Measurements from ENCODE around the gene NUDT3.
"Not testable (repeated sequence)": the region's sequence is repeated elsewhere in the genome, so short reads cannot be mapped to it uniquely, and the experiment has no call there.

NUDT3 gene

DNA sequence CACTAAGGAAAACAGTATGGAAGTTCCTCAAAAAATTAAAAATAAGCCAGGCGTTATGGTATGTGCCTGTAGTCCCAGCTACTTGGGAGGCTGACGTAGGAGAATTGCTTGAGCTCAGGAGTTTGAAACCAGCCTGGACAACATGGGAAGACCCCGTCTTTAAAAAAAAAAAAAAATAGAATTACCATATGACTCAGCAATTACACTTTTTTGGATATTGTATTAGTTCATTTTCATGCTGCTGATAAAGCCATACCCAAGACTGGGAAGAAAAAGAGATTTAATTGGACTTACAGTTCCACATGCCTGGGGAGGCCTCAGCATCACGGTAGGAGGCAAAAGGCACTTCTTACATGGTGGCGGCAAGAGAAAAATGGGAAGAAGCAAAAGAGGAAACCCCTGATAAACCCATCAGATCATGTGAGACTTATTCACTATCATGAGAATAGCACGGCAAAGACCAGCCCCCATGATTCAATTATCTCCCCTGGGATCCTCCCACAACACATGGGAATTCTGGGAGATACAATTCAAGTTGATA, 132.9 kb downstream of the NUDT3 start:
- DNase-seq (ENCODE audit: low read depth, low spot score), result no peak

DNA sequence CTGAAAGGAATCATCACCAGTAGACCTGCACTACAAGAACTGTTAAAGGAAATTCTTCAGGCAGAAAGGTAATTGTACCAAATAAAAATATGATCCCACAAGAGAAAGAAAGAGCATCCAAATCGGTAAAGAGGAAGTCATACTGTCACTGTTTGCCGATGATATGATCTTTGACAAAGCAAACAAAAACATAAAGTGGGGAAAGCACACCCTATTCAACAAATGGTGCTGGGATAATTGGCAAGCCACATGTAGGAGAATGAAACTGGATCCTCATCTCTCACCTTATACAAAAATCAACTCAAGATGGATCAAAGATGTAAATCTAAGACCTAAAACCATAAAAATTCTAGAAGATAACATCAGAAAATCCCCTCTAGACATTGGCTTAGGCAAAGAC, 140.1 kb downstream of the NUDT3 start:
- not testable (repeated sequence) for DNase-seq (ENCODE audit: low read depth, low spot score)

DNA sequence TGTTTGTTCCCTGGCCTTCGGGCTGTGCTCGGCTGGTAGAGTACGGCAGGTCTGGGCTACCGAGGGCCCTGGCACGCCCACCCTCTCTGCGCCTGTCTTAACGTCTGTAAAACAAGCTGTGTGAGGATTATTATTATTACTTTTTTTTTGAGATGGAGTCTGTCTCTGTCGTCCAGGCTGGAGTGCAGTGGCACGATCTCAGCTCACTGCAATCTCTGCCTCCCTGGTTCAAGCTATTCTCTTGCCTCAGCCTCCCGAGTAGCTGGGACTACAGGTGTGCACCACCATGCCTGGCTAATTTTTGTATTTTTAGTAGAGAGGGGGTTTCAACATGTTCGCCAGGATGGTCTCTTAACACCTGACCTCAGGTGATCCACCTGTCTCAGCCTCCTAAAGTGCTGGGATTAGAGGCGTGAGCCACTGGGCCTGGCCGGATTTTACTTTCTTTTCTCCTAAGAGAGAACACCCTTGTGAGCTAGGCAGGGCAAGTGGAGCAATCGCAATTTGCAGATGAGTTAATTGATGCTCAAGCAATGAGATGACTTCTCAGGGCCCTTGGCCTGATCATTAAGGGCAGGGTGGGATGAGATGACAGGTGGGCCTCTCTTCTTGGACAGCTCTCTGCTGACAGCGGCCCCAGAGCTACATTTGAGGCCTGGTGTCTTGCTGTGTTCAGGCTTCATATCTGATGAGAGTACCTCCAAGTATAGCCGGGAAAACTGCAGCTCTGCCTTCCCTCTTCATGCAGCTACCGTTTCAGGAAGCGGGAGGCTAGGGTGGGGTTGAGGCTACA, 142.8 kb downstream of the NUDT3 start:
- DNase-seq (ENCODE audit: low read depth, low spot score), result no peak

DNA sequence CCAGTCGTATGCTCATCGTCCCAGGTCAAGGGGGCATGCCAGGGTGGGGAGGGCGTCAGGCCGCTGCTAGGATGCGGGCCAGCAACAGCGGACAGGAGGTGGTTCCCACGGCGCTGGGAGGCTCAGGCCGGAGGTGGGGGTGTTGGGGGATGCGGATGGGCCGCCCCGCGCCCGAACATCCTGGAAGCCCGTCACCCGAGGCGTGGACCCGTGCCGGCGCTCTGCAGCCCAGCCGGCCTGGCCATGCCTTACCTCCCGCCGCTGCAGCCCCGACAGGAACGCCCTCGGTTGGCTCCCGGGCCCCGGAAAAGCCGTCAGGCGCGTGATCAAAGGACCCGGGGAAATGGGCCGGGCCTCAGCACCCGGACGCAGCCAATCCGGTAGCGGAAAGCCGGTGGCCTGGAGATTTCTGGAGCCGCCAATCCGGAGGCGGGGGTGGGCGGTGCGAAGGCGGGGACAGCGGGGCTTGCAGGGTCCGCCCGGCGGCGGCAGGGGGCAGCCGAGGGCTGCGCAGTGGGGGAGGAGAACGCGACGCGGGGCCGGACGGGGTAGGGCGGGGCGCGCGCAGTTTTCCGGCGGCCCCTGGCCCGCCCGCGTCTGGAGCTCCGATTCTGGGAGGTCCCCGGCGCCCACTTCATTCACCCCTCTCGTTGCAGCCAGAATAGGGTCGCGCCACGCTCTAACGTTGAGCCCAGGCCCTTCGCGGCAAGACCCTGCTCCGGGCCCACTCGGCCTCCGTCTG, 143.6 kb downstream of the NUDT3 start, which contains the start of gene SMIM29:
TSS of gene SMIM29 (minus strand) at position 280 of the 742 bp plus-strand sequence. CDS start 1,215 bp downstream, outside the sequence.
- no peak for DNase-seq (ENCODE audit: low read depth, low spot score)

- no peak for DNase-seq (ENCODE audit: low read depth, low spot score)
Measured at GRCh38 chr6:34248198-34248726, 144.2 kb downstream of the NUDT3 start.

DNA sequence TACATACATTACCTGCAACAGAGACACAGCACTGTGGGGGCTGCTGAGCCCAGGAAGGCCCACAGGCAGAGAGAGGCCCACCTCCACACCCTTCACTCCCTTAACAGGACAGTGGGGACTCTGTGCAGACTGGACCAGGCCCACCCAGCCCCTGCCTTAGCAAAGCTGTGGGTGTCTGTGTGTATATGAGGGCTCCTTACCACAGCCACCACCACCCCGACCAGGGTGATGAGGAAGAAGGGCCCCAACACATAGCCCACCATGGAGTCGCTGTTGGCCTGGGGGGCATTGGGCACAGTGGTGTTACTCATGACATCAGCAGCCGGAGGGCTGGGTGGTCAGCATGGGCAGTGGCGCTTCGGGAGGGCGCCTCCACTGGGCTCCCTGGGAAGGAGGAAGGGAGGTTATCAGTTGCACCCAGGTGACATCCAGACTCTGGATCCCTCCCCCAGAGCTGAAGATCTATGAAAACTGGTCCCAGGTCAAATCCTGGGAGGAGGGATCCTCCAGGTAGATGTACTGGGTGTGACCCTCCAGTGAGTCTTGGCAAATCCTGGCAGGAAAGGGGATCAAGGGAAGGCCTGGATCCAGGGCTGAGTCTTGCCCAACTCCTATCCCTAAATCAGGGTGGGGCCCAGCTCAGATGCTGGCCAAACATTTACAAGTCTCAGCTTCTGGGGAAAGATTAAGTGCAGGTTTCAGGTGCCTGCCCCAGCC, 144.8 kb downstream of the NUDT3 start:
- DNase-seq (ENCODE audit: low read depth, low spot score), result no peak

GRCh38 chr6:34246563-34247391, 145.7 kb downstream of the NUDT3 start:
- no peak for DNase-seq (ENCODE audit: low read depth, low spot score)

GRCh38 chr6:34246249-34246562, 146.3 kb downstream of the NUDT3 start:
- no peak for DNase-seq (ENCODE audit: low read depth, low spot score)

- not testable (repeated sequence) for DNase-seq (ENCODE audit: low read depth, low spot score)
Measured at GRCh38 chr6:34245761-34246140, 146.7 kb downstream of the NUDT3 start.

DNA sequence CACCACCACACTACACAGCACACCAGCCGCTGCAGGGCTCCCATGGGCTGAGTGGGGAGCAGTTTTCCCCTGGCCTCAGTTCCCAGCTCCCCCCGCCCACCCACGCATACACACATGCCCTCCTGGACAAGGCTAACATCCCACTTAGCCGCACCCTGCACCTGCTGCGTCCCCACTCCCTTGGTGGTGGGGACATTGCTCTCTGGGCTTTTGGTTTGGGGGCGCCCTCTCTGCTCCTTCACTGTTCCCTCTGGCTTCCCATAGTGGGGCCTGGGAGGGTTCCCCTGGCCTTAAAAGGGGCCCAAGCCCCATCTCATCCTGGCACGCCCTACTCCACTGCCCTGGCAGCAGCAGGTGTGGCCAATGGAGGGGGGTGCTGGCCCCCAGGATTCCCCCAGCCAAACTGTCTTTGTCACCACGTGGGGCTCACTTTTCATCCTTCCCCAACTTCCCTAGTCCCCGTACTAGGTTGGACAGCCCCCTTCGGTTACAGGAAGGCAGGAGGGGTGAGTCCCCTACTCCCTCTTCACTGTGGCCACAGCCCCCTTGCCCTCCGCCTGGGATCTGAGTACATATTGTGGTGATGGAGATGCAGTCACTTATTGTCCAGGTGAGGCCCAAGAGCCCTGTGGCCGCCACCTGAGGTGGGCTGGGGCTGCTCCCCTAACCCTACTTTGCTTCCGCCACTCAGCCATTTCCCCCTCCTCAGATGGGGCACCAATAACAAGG, 147.3 kb downstream of the NUDT3 start:
- not testable (repeated sequence) for DNase-seq (ENCODE audit: low read depth, low spot score)

- no peak for DNase-seq (ENCODE audit: low read depth, low spot score)
Measured at GRCh38 chr6:34243901-34244884, 148.3 kb downstream of the NUDT3 start.

DNA sequence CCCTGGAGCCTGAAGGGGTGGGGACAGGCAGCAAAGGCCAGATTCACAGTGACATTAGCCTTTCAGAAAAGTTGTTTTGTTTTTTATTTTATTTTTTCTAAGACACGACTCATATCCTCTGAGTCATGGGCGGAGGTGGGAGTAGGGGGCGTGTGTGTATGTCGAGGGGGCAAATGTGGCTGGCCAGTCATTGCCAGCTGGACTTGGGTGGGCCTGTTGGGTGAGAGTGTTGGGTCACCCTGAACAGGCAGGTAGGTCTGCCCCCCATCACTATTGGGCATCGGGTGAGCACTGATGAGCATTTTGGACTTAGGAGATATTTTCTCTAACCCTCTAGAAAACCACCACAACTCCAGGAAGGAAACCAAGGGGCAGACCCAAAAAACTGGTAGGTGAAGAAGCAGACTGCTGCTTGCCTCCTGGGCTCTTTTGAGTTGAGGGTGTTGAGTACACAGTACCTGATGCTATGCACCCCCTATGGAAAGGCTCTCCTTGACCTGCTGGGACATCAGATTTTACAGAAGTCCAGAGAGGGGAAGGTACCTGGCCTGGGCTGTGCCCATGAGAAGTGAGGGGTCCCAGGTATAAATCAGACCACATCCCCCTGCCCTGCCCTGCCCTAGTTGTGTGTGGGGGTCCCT, 149.2 kb downstream of the NUDT3 start:
- no peak for DNase-seq (ENCODE audit: low read depth, low spot score)

DNA sequence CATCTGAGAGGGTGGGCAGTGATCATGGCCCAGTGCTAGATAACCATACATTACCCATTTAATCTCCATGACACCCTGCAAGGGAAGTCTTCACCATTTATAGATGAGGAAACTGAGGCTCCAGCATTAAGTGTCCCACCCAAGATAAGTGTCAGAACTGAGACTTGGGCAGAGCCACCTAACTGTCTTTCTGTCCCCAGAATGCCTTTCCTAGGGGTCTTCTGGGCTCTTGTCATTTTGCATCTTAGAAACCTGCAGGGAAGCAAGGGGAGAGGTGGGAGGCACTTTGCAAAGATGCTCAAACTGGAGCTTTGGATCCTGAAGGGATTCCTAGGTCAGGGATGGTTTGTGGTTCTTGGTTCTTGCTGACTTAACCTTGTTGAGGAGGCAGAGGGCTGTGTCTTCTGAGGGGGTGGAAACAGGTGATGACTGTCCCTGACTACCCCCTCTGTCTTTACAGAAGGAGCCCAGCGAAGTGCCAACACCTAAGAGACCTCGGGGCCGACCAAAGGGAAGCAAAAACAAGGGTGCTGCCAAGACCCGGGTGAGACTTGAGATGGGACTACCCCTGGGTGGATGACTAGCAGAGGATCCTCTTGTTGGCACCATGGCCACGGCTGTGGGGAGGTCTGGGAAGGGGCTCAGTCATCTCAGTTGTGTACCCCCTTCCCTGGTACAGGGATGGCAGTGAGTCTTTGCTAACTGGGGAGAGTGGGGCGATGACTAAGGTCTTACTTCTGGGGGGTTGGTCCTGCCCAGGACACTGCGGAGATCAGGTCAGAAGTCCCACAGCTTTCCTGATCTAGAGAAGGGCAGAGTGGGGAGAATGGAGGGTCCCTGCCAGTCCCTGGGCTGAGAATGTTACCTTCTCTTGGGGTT, 150.0 kb downstream of the NUDT3 start:
- no peak for DNase-seq (ENCODE audit: low read depth, low spot score)

GRCh38 chr6:34241351-34242215, 150.9 kb downstream of the NUDT3 start:
- DNase-seq (ENCODE audit: low read depth, low spot score), result no peak

DNA sequence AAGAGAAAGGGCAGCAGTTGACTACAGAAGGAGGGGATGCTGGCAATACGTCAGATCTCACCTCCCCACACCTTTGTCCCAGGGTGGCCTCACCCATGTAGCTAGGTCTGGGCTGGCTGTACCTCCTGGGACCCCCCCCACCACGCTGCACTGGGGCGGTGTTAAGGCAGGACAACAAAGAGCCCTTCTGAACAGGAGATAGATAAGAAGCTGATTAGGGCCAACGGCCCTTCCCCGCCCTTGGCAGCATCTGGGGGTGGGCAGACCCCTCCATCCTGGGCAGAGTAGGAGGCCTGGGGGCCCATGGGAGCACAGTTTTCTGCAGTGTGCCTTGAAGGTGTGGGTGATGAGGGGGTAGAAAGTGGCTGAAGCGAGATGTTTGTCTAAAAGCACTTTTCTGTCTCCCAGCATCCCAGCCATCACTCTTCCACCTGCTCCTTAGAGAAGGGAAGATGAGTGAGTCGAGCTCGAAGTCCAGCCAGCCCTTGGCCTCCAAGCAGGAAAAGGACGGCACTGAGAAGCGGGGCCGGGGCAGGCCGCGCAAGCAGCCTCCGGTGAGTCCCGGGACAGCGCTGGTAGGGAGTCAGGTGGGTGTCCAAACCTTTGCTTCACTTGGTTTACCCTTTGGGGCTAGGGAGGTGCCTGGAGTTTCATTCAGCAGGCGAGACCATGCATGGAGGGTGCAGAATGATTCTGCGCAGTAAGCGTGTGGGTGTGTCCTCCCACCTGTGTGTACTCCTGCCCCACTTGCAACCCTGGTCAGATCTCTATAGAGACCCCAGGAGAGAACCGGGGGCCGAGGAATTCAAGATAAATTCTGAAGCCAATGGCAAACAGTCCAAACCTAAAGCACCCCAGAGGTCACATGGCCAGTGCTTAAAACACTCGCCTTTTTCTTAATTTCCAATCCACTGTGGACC, 151.9 kb downstream of the NUDT3 start:
- no peak for DNase-seq (ENCODE audit: low read depth, low spot score)

DNA sequence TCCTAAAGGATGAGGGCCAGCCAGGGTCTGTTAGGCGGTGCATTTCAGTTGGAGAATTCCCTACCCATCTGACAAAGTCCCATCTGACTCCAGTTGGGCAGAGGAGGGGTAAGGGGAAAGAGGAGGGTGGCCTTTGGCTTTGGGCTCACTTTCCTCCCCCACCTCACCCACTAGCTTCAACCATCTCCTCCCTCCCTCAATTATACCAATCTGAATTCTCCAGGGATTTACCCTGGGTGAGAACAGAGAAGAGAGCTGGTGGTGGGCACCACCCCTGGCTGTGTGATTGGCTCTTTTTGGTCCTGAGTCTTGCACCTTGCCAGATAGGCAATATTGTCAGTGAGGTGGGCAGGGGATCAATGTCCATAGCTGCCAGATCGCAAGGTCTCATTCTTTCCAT, 152.6 kb downstream of the NUDT3 start:
- no peak for DNase-seq (ENCODE audit: low read depth, low spot score)
